Stimulated activated CD8-positive, alpha-beta memory T cell treated with anti-CD3 and anti-CD28 coated beads, Interleukin-7, amount 100 ng/mL, for 24 hours (primary cell): ENCODE data around the gene RNF224.

Source experiments
- DNase-seq: peaks from one replicate; pipeline ENCODE4 v3.0.0-alpha.2; 2020; ENCODE audit warnings: low read depth

The RNF224 gene

GRCh38 chr9:137227054-137227852 is at the start of gene RNF224:
Gene RNF224 (plus strand): TSS chr9:137227502. CDS start chr9:137228336, 834 bp downstream.
- peak; percentile 67 for DNase-seq

GRCh38 chr9:137178201-137178938 is 48.9 kb upstream of the RNF224 start:
- DNase-seq = no peak

- no peak for DNase-seq
These were observed 48.2 kb upstream of the RNF224 start for GRCh38 chr9:137178939-137179630.

- no peak for DNase-seq
These were observed 47.5 kb upstream of the RNF224 start for GRCh38 chr9:137179761-137180160.

- no peak for DNase-seq
These were observed 46.8 kb upstream of the RNF224 start for GRCh38 chr9:137180491-137180890.

- DNase-seq = no peak
These were observed 45.6 kb upstream of the RNF224 start for GRCh38 chr9:137181680-137182079.

GRCh38 chr9:137182836-137183235 is 44.5 kb upstream of the RNF224 start:
- no peak for DNase-seq

GRCh38 chr9:137183980-137184595 is 43.2 kb upstream of the RNF224 start:
- no peak for DNase-seq

GRCh38 chr9:137184881-137185660 is 42.2 kb upstream of the RNF224 start:
- no peak for DNase-seq

- DNase-seq = no peak
These were observed 41.4 kb upstream of the RNF224 start for GRCh38 chr9:137185921-137186320.

GRCh38 chr9:137186385-137186784 is 40.9 kb upstream of the RNF224 start:
- no peak for DNase-seq

GRCh38 chr9:137187386-137187785 is 39.9 kb upstream of the RNF224 start:
- DNase-seq = no peak

GRCh38 chr9:137188086-137188489 is 39.2 kb upstream of the RNF224 start:
- DNase-seq = no peak

- peak; percentile 88 for DNase-seq
These were observed 38.6 kb upstream of the RNF224 start, which contains the start of the genes ANAPC2 and SSNA1 for GRCh38 chr9:137188490-137189296. Gene ANAPC2 (minus strand): TSS chr9:137188560. CDS start chr9:137188532, 28 bp downstream. Gene SSNA1 (plus strand): TSS chr9:137188676. CDS start chr9:137188727, 51 bp downstream.

GRCh38 chr9:137189297-137190295 is 37.7 kb upstream of the RNF224 start:
- no peak for DNase-seq

- no peak for DNase-seq
These were observed 36.9 kb upstream of the RNF224 start for GRCh38 chr9:137190315-137190856.

- no peak for DNase-seq
These were observed 36.1 kb upstream of the RNF224 start for GRCh38 chr9:137191245-137191644.

- no peak for DNase-seq
These were observed 35.4 kb upstream of the RNF224 start for GRCh38 chr9:137191691-137192447.
